ENCODE data around the gene PTMS. TPM values are rescaled to one million over a fixed set of nuclear protein-coding genes. Genes with fewer than 3 reads are reported as not detected.
"Not testable (repeated sequence)": the region's sequence is repeated elsewhere in the genome, so short reads cannot be mapped to it uniquely, and the experiment has no call there.

Gene PTMS, protein sequence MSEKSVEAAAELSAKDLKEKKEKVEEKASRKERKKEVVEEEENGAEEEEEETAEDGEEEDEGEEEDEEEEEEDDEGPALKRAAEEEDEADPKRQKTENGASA
- polyA plus RNA-seq (2013, experiment 1 of 2; ENCODE audit: insufficient read length) = 1,082 TPM
- polyA plus RNA-seq (2013, experiment 2 of 2; ENCODE audit: insufficient read length) = 882 TPM

GRCh38 chr12:6765634-6766581, at the start of gene PTMS:
Gene PTMS, plus strand, starts transcription at chr12:6766363. Its CDS starts 343 bp downstream, at chr12:6766706.
- peak; percentile 97 for DNase-seq

DNA sequence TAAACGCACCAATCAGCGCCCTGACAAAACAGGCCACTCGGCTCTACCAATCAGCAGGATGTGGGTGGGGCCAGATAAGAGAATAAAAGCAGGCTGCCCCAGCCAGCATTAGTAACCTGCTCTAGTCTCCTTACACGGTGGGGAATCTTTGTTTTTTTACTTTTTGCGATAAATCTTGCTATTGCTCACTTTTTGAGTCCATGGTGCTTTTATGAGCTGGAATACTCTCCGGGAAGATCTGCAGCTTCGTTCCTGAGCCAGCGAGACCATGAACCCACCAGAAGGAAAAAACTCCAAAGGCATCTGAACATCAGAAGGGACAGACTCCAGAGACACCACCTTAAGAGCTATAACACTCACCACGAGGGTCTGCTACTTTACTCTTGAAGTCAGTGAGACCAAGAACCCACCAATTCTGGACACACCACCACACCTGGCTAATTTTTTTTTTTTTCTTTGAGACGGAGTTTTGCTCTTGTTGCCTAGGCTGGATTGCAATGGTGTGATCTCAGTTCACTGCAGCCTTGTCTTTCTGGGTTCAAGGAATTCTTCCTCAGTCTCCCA, 49.2 kb upstream of the PTMS start:
- no peak for DNase-seq

- no peak for DNase-seq
Observed at GRCh38 chr12:6722863-6723262, 43.3 kb upstream of the PTMS start.

GRCh38 chr12:6723607-6724408, 42.4 kb upstream of the PTMS start, which contains the start of gene COPS7A:
Gene COPS7A, plus strand, starts transcription at chr12:6724046. Its CDS starts 611 bp downstream, at chr12:6724657.
- peak; percentile 99 for DNase-seq

GRCh38 chr12:6724409-6724797, 41.8 kb upstream of the PTMS start:
- peak; percentile 12 for DNase-seq

GRCh38 chr12:6725350-6725749, 40.8 kb upstream of the PTMS start:
- DNase-seq = no peak

- no peak for DNase-seq
Observed at GRCh38 chr12:6729186-6729585, 37.0 kb upstream of the PTMS start.

DNA sequence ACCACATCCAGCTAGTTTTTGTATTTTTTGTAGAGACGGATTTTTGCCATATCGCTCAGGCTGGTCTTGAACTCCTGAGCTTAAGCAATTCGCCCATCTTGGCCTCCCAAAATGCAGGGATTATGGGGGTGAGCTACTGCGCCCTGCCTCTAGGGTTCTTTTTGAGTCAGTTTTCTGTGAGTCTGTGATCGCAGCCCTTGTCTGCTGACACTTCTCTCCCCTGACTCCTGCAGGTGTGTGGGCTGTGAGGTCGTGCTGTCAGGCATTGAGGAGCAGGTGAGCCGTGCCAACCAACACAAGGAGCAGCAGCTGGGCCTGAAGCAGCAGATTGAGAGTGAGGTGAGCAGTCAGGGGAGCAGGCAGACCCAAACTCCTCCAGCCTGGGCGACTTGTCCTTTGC, 36.0 kb upstream of the PTMS start:
- no peak for DNase-seq

DNA sequence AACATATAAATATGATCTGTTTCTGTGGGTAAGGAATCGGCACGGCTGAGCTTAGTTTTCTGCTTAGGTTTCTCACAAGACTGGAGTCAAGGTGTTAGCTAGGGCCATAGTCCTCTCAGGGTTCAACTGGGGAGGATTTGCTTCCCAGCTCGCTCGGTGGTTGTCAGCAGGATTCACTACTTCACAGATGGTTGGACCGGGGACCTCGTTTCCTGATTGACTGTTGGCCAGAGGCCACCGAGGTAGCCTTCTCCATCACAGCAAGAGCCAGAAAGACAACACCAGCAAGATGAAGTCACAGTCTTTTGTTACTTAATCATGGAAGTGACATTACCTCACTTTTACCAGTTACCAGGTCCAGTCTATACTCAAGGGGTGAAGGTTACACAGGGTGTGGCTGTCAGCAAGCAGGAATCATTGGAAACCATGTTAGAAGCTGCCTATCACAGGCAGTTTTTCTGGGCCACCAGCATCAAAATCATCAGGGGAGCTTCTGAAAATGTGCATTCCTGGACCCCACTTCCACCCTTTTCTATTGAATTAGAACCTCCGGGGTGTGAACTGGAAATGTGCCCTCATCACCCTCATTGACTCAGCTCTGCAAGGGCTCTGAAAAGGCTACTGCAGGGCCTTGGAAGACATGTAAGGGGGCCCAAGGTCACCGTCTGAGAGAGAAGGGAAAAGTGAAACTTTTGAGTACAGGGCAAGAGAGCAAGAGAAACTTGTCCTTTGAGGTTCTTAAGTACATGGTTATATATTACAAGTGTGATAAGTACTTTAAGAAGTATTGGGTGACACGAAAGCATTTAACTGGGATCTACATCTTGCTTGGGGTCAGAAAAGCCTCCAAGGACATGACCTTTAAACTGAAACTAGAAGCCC, 31.4 kb upstream of the PTMS start:
- DNase-seq = no peak

- peak; percentile 70 for DNase-seq
Observed at GRCh38 chr12:6735448-6736191, 30.5 kb upstream of the PTMS start.

DNA sequence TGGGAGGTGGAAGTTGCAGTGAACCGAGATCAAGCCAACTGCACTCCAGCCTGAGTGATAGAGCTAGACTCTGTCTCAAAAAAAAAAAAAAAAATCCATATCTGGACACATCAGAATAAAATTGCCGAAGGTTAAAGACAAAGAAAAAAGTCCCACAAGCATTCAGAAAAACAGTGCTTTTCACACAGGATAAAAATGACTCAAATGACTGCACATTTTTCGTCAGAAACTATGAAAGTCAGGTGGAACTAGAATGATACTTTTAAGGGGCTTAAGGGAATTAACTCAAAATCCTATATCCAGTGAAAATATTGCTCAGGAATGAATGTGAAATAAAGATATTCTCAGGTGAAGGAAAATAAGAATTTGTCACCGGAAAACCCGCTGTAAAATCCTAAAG, 29.4 kb upstream of the PTMS start:
- no peak for DNase-seq

DNA sequence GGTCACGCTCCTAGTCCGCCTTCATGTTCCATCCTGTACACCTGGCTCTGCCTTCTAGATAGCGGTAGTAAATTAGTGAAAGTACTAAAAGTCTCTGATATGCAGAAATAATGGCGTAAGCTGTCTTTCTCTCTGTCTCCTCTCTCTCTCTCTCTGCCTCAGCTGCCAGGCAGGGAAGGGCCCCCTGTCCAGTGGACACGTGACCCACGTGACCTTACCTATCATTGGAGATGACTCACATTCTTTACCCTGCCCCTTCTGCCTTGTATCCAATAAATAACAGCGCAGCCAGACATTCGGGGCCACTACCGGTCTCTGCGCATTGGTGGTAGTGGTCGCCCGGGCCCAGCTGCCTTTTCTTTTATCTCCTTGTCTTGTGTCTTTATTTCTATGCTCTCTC, 24.1 kb upstream of the PTMS start:
- DNase-seq = not testable (repeated sequence)

- DNase-seq = no peak
Observed at GRCh38 chr12:6742834-6743233, 23.3 kb upstream of the PTMS start.

DNA sequence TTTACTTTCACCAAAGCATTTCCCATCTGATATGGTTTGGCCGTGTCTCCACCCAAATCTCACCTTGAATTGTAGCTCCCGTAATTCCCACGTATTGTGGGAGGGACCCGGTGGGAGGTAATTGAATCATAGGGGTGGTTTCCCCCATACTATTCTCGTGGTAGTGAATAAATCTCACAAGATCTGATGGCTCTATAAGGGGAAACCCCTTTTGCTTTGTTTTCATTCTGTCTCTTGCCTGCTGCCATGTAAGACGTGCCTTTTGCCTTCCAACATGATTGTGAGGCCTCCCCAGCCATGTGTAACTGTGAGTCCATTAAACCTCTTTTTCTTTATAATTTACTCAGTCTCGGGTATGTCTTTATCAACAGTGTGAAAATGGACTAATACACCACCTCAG, 22.9 kb upstream of the PTMS start:
- not testable (repeated sequence) for DNase-seq

DNA sequence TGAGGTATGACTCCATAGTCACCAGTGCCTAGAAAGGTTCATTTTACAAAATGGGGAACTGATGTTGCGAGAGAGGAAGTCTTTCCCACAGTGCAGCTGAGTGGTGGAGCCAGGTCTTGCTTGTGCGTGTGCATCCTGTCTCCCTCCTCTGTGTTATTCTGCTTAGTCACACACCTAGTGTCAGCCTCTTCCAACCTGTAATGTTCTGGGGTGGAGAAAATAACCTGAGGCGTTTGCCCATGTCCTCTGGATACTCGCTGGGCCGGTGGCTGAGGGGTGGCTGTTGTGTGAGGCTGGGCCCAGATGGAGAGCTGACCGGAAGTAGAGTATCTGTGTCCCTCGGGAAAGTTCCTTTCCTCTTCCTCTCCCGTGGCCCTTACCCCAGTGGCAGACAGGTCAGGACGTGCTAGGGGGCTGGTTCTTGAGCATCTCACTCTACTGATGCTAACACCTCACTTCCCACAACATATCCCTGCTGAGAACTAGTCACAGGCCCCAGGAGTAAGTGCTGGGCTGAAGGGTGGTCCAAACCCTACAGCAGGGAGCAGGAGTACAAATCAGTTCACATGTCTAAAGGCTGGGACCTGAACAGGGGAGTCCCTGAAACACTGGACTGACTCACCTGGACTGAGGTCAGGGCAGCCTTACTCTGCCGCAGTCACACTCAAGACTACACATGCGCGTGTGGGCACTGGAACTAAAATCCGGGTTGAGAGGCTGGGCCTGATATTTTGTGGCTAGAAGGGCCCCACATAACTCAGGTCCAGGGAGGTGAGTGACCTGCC, 20.2 kb upstream of the PTMS start:
- DNase-seq = no peak

DNA sequence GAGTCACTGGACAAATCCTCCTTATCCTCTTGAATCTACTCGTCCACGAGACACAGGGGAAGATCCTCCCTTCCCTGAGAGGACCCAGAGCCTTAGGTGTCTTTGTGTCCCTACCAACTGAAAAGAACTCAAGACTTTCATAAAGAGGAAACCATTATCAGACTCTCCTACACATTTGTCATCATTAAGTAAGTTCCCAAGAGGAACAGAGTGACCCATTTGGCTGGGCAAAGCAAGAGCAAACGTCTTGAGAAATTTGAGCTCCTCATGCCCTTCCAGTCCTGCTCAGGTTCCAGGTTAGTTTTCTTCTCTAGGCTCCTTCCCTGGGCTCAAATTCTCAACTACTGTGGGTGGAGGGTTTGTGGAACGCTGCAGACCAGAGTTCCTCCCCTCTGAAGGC, 18.9 kb upstream of the PTMS start:
- DNase-seq = no peak

- DNase-seq = no peak
Observed at GRCh38 chr12:6748761-6749160, 17.4 kb upstream of the PTMS start.

- no peak for DNase-seq
Observed at GRCh38 chr12:6750506-6750905, 15.7 kb upstream of the PTMS start.

DNA sequence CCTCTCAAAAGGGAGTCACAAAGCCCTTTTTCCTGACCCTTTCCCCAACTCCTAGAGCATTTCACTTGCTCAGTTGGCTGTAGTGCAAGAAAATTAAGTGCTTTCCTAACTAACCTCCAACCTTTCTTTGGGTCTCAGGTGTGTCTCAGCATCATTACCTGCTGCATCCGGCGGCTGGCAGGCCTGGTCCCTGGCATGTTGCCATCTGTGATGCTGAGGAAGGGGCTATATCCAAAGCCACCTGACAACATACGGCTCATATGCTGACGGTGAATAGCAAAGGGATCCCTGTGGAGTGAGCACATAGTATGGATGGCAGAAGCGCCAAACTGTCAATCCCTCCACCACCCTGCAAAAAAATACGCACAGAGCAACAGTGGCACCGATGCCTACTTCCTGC, 14.4 kb upstream of the PTMS start:
- DNase-seq = no peak
